IPS DF 6.9 (cell line): Measurements from ENCODE around the gene DIP2C.
"Not testable (repeated sequence)": the region's sequence is repeated elsewhere in the genome, so short reads cannot be mapped to it uniquely, and the experiment has no call there.

Experiments
- DNase-seq: peaks from one replicate; pipeline ENCODE4 v3.0.0-alpha.2; 2013; ENCODE audit warnings: low read depth, low spot score
- H3K27ac ChIP-seq: one replicate; pipeline ENCODE4 v1.5.1; 2013; ENCODE audit warnings: low read length, control low read depth
- H3K27me3 ChIP-seq: 2 replicates; pipeline ENCODE4 v1.6.1; 2013; ENCODE audit warnings: mild to moderate bottlenecking, low read length; ENCODE audit not compliant: control insufficient read depth, insufficient read depth
- H3K36me3 ChIP-seq: 2 replicates; pipeline ENCODE4 v1.6.1; 2013; ENCODE audit warnings: low read length; ENCODE audit not compliant: control insufficient read depth, insufficient read depth
- H3K4me1 ChIP-seq: 2 replicates; pipeline ENCODE4 v1.6.1; 2013; ENCODE audit warnings: low read length; ENCODE audit not compliant: control insufficient read depth, insufficient read depth
- H3K4me3 ChIP-seq: 2 replicates; pipeline ENCODE4 v1.5.1; 2013; ENCODE audit warnings: mild to moderate bottlenecking, low read length
- H3K9me3 ChIP-seq: 2 replicates; pipeline ENCODE4 v1.6.1; 2013; ENCODE audit warnings: low read length, inconsistent platforms; ENCODE audit not compliant: control insufficient read depth, insufficient read depth
- WGBS: extraction: QIAGEN DNeasy Blood & Tissue Kit; methylation state at CpG from one replicate; pipeline ENCODE4 v1.1.7; 2013; ENCODE audit warnings: mixed read lengths, missing lambda C conversion rate; ENCODE audit not compliant: insufficient read length, insufficient coverage; 5-methylcytosine and 5-hydroxymethylcytosine counted together

Gene DIP2C

DNA sequence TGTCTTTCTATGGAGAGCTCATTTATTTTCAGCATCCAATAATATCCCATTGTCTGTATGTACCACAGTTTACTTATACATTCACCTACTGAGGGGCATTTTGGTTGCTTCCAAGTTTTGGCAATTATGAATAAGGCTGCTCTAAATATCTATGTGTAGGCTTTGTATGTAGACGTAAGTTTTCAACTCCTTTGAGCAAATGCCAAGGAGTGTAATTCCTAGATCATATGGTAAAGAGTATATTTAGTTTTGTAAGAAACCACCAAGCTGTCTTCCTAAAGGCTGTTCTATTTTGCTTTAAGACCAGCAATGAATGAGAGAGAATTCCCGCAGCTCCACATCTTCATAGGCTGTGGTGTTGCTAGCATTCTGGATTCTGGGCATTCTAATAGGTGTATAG lies 259.8 kb downstream of the DIP2C start:
- no peak overlapping the region for H3K27ac ChIP-seq
- WGBS = no CpG with 5 or more reads among the region's 2 CpGs
- H3K9me3 ChIP-seq = no peaks in the 10 kb centered on the region
- H3K4me3 ChIP-seq = no peak overlapping the region
- no peaks in the 10 kb centered on the region for H3K27me3 ChIP-seq
- H3K36me3 ChIP-seq = no peaks in the 10 kb centered on the region
- DNase-seq = no peak
- no peaks in the 10 kb centered on the region for H3K4me1 ChIP-seq

DNA sequence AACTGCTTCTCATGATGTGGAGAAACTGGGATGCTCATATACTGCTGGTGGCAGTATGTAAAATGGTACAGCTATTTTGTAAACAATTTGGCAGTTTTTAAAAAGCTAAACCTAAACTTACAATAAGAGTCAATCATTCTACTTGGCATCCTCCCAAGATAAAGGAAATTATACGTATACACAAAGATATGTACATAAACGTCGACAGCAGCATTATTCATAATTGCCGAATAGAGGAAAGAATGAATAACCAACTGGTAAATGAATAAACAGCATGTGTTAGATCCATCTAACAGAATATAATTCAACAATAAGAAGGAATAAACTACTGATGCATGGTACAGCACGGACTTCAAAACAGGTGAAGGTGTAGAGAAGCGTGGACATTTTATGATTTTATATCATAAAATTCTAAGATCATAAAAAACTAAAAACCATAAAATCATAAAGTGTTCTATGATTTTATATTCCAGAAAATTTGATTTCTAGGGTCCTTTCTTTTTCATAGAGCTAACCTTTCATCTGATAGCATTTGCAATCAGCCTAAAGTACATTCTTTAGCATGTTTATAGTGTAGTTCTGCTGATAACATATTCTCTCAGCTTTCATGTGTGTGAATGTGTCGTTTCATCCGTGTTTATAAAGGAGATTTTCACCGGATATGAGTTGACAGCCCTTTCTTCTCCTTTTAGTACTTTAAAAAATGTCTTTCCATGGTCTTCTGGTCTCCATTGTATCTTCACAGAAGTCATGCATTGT lies 261.5 kb downstream of the DIP2C start:
- H3K9me3 ChIP-seq = no peaks in the 10 kb centered on the region
- H3K4me1 ChIP-seq = no peaks in the 10 kb centered on the region
- DNase-seq = no peak
- WGBS = no CpG with 5 or more reads among the region's 9 CpGs
- H3K27me3 ChIP-seq = no peaks in the 10 kb centered on the region
- no peaks in the 10 kb centered on the region for H3K36me3 ChIP-seq
- H3K4me3 ChIP-seq = no peak overlapping the region
- no peak overlapping the region for H3K27ac ChIP-seq

DNA sequence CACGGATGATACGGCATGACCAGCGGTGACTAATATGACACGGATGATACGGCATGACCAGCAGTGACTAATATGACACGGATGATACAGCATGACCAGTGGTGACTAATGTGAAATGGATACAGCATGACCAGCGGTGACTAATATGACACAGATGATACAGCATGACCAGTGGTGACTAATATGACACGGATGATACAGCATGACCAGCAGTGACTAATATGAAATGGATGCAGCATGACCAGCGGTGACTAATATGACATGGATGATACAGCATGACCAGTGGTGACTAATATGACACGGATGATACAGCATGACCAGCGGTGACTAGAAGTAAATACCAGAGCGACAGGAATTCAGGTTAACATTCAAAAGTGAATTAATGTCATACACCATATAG lies 264.1 kb downstream of the DIP2C start:
- H3K36me3 ChIP-seq, H3K4me3 ChIP-seq, H3K9me3 ChIP-seq, H3K27me3 ChIP-seq, H3K27ac ChIP-seq, DNase-seq, H3K4me1 ChIP-seq: not testable (repeated sequence)
- WGBS = no CpG with 5 or more reads among the region's 12 CpGs

DNA sequence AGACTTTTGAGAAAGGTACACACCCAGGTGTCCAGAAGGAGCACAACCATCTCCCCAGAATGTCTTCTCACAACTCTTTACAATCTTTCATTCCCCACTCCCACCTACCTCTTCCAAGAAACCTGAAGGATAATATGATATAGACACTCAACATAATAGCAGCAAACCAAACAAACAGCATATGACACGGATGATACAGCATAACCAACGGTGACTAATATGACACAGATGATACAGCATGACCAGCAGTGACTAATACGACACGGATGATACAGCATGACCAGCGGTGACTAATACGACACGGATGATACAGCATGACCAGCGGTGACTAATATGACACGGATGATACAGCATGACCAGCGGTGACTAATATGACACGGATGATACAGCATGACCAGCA lies 264.7 kb downstream of the DIP2C start:
- not testable (repeated sequence) for DNase-seq, H3K4me3 ChIP-seq, H3K36me3 ChIP-seq, H3K4me1 ChIP-seq, H3K27me3 ChIP-seq, H3K9me3 ChIP-seq, H3K27ac ChIP-seq
- WGBS = no CpG with 5 or more reads among the region's 11 CpGs

DNA sequence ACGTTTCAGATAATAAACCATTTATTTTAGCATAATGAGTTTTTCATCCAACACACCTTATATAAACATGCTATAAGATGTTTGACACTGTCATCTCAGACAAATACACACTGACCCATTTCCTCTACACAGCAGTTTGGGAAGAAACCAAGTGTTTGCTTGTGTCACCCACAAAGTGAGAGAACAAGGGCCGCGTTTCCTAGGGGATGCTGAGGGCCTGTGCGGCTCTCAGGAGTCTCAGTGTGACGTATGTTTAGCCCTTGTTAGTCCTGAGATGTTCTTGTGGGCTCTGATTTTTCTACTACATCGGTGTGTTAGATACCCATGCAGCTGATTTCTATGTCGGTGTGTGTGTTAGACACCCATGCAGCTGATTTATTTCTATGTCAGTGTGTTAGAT lies 266.3 kb downstream of the DIP2C start:
- Histone ChIP-seq H3K4me1 (no peaks in the 10 kb centered on the region), H3K27ac (no peak overlapping the region), H3K9me3 (no peaks in the 10 kb centered on the region), H3K36me3 (no peaks in the 10 kb centered on the region), H3K4me3 (no peak overlapping the region), H3K27me3 (no peaks in the 10 kb centered on the region)
- no CpG with 5 or more reads among the region's 7 CpGs for WGBS
- DNase-seq = no peak

DNA sequence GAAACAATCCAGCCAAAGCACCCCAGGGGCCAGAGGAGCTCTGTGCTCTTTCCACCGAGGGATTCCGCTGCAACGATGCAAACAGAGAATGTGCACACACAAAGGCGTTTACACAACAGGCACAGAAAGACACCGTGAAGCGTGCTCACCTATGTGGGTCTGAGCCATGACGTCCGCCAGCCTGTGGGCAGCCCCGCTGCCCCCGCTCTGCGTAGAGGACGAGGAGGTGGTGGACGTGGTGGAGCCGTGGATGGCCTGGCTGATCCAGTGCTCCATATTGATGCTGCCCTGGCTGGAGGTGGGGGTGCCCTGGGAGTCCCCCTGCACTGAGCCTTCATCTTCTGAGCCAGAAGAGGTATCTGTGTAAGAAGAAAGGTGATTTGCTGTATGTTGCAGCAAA lies 266.8 kb downstream of the DIP2C start:
- no CpG with 5 or more reads among the region's 14 CpGs for WGBS
- Histone ChIP-seq H3K9me3 (no peaks in the 10 kb centered on the region), H3K4me1 (no peaks in the 10 kb centered on the region), H3K4me3 (no peak overlapping the region), H3K27me3 (no peaks in the 10 kb centered on the region), H3K36me3 (no peaks in the 10 kb centered on the region), H3K27ac (no peak overlapping the region)
- DNase-seq = no peak

DNA sequence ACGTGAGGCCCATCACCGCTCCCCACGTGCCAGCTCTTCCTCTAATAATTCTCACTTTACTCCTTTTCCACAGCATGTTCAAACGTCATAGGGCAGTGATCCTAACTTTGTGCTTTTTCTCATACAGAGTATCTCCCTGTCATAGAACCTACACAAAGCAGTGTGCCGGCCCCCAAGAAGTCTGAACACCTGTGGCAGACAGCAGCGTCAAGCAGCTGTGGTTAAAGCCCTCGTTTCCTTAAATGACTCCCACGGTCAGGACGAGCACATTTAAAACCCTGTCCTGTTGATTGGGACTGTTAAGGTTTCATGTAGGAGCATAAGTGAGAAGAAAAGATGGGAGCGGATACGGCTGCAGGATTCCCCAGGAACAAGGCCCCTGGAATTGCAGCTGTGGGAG lies 267.2 kb downstream of the DIP2C start:
- DNase-seq = no peak
- Histone ChIP-seq H3K36me3 (no peaks in the 10 kb centered on the region), H3K27me3 (no peaks in the 10 kb centered on the region), H3K27ac (no peak overlapping the region), H3K4me3 (no peak overlapping the region), H3K9me3 (no peaks in the 10 kb centered on the region), H3K4me1 (no peaks in the 10 kb centered on the region)
- WGBS = no CpG with 5 or more reads among the region's 11 CpGs

DNA sequence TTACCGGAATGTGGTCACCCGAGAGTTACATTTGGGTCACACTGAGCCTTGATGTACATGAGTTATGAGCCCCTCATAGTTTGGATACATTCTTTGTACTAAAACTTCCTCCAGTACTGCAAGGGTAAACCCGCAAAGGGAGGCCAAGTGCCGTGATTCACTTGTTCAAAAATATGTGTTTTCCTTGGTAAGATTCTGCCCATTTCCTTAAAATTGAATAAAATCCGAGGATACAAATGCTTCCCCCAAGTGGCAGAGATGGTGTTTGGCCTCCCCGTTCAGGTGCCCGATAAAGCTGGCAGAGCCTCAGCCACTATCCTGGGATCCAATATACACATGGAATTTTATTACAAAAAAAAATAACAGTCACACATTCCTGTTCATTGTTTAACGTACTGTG lies 268.3 kb downstream of the DIP2C start:
- no peaks in the 10 kb centered on the region for H3K27me3 ChIP-seq
- no CpG with 5 or more reads among the region's 8 CpGs for WGBS
- no peak for DNase-seq

DNA sequence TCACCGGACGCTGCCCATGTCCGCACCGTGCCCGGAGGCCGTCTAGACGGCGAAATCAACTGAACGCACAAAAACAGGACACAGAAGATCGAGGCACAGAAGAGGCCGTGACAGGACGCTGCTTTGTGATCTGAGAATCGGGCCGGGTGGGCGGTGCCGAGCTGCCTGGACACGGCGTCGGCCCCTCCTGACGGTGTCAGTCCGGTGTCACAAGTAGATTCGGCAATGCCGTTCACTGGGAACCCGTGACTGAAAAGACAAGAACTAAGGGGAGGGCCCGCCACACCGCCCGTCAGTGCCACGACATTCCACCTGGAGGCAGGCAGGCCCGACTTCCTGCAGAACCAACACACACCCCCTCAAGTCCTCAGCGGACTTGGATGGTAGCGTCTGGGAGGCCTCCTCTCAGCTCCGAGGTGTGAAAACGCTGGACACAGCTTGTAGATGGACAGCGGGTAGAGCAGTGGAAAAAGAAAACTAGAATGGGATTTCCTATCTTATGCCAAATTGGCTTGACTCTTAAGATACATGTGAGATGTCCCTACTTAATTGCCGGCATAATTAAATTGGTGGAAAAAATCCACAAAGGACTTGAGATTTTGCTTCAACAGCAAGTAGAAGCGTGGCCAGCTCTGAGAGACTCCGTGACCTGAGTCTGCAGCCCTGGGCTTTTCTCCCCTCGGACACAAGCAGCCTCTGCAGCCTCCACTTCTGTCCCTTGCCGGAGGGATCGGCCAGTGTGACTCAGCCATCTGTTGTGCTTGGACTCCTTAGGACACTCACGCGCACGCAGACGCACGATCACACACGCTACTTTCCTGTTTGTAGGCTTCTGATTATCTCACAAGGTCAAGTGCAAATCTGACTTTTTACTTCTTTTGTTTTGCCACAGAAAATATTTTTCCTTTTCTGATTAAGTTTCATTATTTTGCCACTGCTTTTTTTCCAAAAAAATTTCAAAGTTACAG lies 269.0 kb downstream of the DIP2C start:
- H3K4me3 ChIP-seq = no peak overlapping the region
- H3K9me3 ChIP-seq = no peaks in the 10 kb centered on the region
- no peak for DNase-seq
- no peaks in the 10 kb centered on the region for H3K4me1 ChIP-seq
- no peaks in the 10 kb centered on the region for H3K36me3 ChIP-seq
- H3K27me3 ChIP-seq = no peaks in the 10 kb centered on the region
- no CpG with 5 or more reads among the region's 46 CpGs for WGBS
- H3K27ac ChIP-seq = no peak overlapping the region

More for the DNA sequence above, 268.3 kb downstream of the DIP2C start:
- Histone ChIP-seq H3K36me3 (no peaks in the 10 kb centered on the region), H3K4me1 (no peaks in the 10 kb centered on the region), H3K27ac (no peak overlapping the region), H3K4me3 (no peak overlapping the region), H3K9me3 (no peaks in the 10 kb centered on the region)

DNA sequence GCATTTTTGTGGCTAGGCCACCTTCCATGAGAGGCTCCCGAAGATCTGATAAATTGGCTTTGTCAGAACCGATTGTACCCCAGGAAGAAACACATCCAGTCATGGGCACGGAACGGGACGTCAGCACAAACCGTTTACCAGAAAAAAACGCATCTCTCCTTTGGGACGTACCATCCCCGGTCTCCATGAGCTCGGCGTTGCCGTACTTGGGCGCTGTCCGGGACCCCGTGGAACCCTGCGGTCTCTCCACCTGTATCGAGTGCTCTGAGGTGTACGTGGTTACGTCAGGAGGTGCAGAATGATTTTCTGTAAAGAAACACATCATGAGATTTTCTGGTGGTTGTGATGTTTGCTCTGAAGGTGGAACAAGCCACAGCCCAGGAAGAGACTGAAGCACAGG lies 270.6 kb downstream of the DIP2C start:
- H3K27ac ChIP-seq = no peak overlapping the region
- H3K36me3 ChIP-seq = no peaks in the 10 kb centered on the region
- no peak overlapping the region for H3K4me3 ChIP-seq
- H3K27me3 ChIP-seq = no peaks in the 10 kb centered on the region
- no peaks in the 10 kb centered on the region for H3K9me3 ChIP-seq
- no peaks in the 10 kb centered on the region for H3K4me1 ChIP-seq
- no CpG with 5 or more reads among the region's 19 CpGs for WGBS
- no peak for DNase-seq
